Keratinocyte (primary cell): ENCODE data around the gene CCT2.

ENCODE experiments used
- CTCF ChIP-seq, 3 experiments: IDR thresholded peaks in 1 of 3; conservative IDR thresholded peaks in 1 of 3; optimal IDR thresholded peaks in 1 of 3; 2 replicates in 2 of 3; 3 replicates in 1 of 3; pipeline versions ENCODE3 to v1.5.1; 2011; ENCODE audit warnings: low read length in 3 of 3, mild to moderate bottlenecking in 3 of 3, moderate library complexity in 2 of 3, control low read depth in 1 of 3, inconsistent platforms in 1 of 3; ENCODE audit not compliant: insufficient read depth in 2 of 3; ENCODE audit errors: extremely low read depth in 1 of 3
- EZH2 ChIP-seq: IDR thresholded peaks from one replicate; pipeline ENCODE4 v1.6.1; 2012; ENCODE audit warnings: inconsistent platforms, mild to moderate bottlenecking, low read length, moderate library complexity

DNA sequence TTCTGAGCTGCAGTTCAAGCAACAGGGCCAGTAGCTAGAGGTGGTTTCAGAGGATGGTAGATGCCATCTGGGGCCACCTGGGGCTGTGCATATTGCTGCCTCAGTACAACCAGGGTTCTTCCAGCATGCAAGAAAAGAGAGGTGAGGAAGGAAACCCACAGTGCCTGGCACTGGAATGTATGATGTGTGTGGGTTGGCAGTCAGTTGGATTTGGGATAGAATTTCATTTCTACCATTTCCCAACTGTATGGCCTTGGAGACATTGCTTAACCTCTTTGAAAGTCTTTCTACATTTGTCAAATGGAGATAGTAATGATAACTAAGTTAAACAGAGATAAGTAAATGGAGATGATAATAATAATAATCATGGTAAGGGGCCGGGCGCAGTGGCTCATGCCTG is 35.7 kb downstream of the CCT2 start:
- TF ChIP-seq CTCF (optimal IDR thresholded peaks at IDR 0.05 in 1 of 3, IDR thresholded peaks at IDR 0.05 in 1 of 3, conservative IDR thresholded peaks at IDR 0.05 in 1 of 3; ENCODE audit: extremely low read depth in 1 of 3, insufficient read depth in 2 of 3, low read length in 3 of 3): no peak
- no peak for TF ChIP-seq EZH2
